Smooth muscle cell (in vitro differentiated cells): Measurements from ENCODE around the gene RHBDD1. TPM values are rescaled to one million over a fixed set of nuclear protein-coding genes. Genes with fewer than 3 reads are reported as not detected.

ENCODE experiments used
- DNase-seq: peaks from one replicate; lab custom pipeline; 2025; ENCODE audit not compliant: unreplicated experiment; lab: John Stamatoyannopoulos, UW
- H2AFZ ChIP-seq: fragments of 200-600 bp; sonication (generic); 2 replicates; pipeline ENCODE4 v1.6.0; 2016; ENCODE audit warnings: antibody characterized with exemption, low read depth, mild to moderate bottlenecking
- H3F3A ChIP-seq: fragments of 200-600 bp; sonication (generic); 2 replicates; pipeline ENCODE4 v1.6.0; 2017; ENCODE audit warnings: antibody characterized with exemption, low read depth
- H3K27ac ChIP-seq: fragments of 200-600 bp; sonication (generic); 2 replicates; pipeline ENCODE4 v1.5.1; 2016; ENCODE audit warnings: low read depth, mild to moderate bottlenecking
- H3K27me3 ChIP-seq: fragments of 200-600 bp; sonication (generic); 2 replicates; pipeline ENCODE4 v1.6.1; 2016; ENCODE audit warnings: low read depth, mild to moderate bottlenecking
- H3K36me3 ChIP-seq: fragments of 200-600 bp; sonication (generic); 2 replicates; pipeline ENCODE4 v1.5.1; 2016; ENCODE audit warnings: low read depth
- H3K4me1 ChIP-seq: fragments of 200-600 bp; sonication (generic); 2 replicates; pipeline ENCODE4 v1.5.1; 2016; ENCODE audit warnings: low read depth
- H3K4me2 ChIP-seq: fragments of 200-600 bp; sonication (generic); 2 replicates; pipeline ENCODE4 v1.6.0; 2016; ENCODE audit warnings: mild to moderate bottlenecking
- H3K4me3 ChIP-seq: fragments of 200-600 bp; sonication (generic); 2 replicates; pipeline ENCODE4 v1.5.1; 2016; ENCODE audit warnings: mild to moderate bottlenecking
- H3K79me2 ChIP-seq: fragments of 200-600 bp; sonication (generic); 2 replicates; pipeline ENCODE4 v1.6.0; 2016; ENCODE audit warnings: low read depth, mild to moderate bottlenecking
- H3K9ac ChIP-seq: fragments of 200-600 bp; sonication (generic); 2 replicates; pipeline ENCODE4 v1.6.0; 2016; ENCODE audit warnings: low read depth
- H3K9me3 ChIP-seq: fragments of 200-600 bp; sonication (generic); replicated peaks from 2 replicates; pipeline ENCODE4 v1.5.1; 2016; ENCODE audit warnings: low read depth
- H4K20me1 ChIP-seq: fragments of 200-600 bp; sonication (generic); 2 replicates; pipeline ENCODE4 v1.6.0; 2016; ENCODE audit warnings: low read depth
- CTCF ChIP-seq: fragments of 200-600 bp; sonication (generic); IDR thresholded peaks from 2 replicates; pipeline ENCODE4 v1.5.1; 2017; ENCODE audit warnings: borderline replicate concordance, mild to moderate bottlenecking, antibody characterized with exemption; ENCODE audit not compliant: insufficient read depth, poor library complexity, severe bottlenecking
- WGBS: methylation state at CpG from one replicate; pipeline ENCODE4 v1.1.7; 2016; ENCODE audit warnings: low lambda C conversion rate; 5-methylcytosine and 5-hydroxymethylcytosine counted together
- polyA plus RNA-seq: library from polyadenylated mRNA; unstranded; fragments of >200 nt; fragmentation: Nextera tagmentation; extraction: Ambion mirVana; gene quantifications from 2 replicates; pipeline ENCODE4 v1.2.1, GENCODE V29; 2016
- total RNA-seq: library from RNA; depleted of rRNA; stranded (reverse); fragments of >200 nt; gene quantifications from 2 replicates; pipeline ENCODE4 v1.2.3, GENCODE V29; 2014

The RHBDD1 gene
- total and polyA plus RNA-seq, 2 experiments from 2014 or later, result 11.3 to 20.7 TPM

GRCh38 chr2:226943862-226944620, 108.2 kb downstream of the RHBDD1 start:
- Histone ChIP-seq H3K27ac (no peak overlapping the region), H3K4me3 (no peak overlapping the region), H3K4me1 (no peaks in the 10 kb centered on the region), H2AFZ (no peak overlapping the region), H4K20me1 (no peaks in the 10 kb centered on the region), H3K4me2 (no peak overlapping the region), H3K9me3 (no peaks in the 10 kb centered on the region), H3K36me3 (no peaks in the 10 kb centered on the region), H3K27me3 (no peaks in the 10 kb centered on the region), H3K79me2 (no peaks in the 10 kb centered on the region), H3F3A (no peaks in the 10 kb centered on the region), H3K9ac (no peak overlapping the region)
- DNase-seq, result no peak
- no peak for TF ChIP-seq CTCF
- 89% methylated on average over 9 of the region's 9 CpGs for WGBS

- H3K9me3 ChIP-seq, result no peaks in the 10 kb centered on the region
- no peaks in the 10 kb centered on the region for H3K27me3 ChIP-seq
- no peak overlapping the region for H3K27ac ChIP-seq
- TF ChIP-seq CTCF, result no peak
- no peaks in the 10 kb centered on the region for H3K4me1 ChIP-seq
- 93% methylated on average over 3 of the region's 3 CpGs for WGBS
- DNase-seq, result no peak
- H2AFZ ChIP-seq, result no peak overlapping the region
- H3F3A ChIP-seq, result no peaks in the 10 kb centered on the region
- no peaks in the 10 kb centered on the region for H4K20me1 ChIP-seq
- no peaks in the 10 kb centered on the region for H3K79me2 ChIP-seq
- no peak overlapping the region for H3K9ac ChIP-seq
- no peaks in the 10 kb centered on the region for H3K36me3 ChIP-seq
- H3K4me2 ChIP-seq, result no peak overlapping the region
- H3K4me3 ChIP-seq, result no peak overlapping the region
Observed at GRCh38 chr2:226953206-226953605, 117.4 kb downstream of the RHBDD1 start.

- no peaks in the 10 kb centered on the region for H4K20me1 ChIP-seq
- H2AFZ ChIP-seq, result no peak overlapping the region
- no peaks in the 10 kb centered on the region for H3K9me3 ChIP-seq
- no peak overlapping the region for H3K9ac ChIP-seq
- H3K36me3 ChIP-seq, result no peaks in the 10 kb centered on the region
- no peaks in the 10 kb centered on the region for H3K4me1 ChIP-seq
- H3K4me3 ChIP-seq, result no peak overlapping the region
- no peak overlapping the region for H3K4me2 ChIP-seq
- no peak for DNase-seq
- no peaks in the 10 kb centered on the region for H3F3A ChIP-seq
- no peak for TF ChIP-seq CTCF
- H3K27ac ChIP-seq, result no peak overlapping the region
- H3K79me2 ChIP-seq, result no peaks in the 10 kb centered on the region
- WGBS, result 95% methylated on average over 6 of the region's 6 CpGs
- H3K27me3 ChIP-seq, result no peaks in the 10 kb centered on the region
Observed at GRCh38 chr2:226953826-226954225, 118.0 kb downstream of the RHBDD1 start.

- Histone ChIP-seq H3K4me1 (no peaks in the 10 kb centered on the region), H4K20me1 (no peaks in the 10 kb centered on the region), H3F3A (no peaks in the 10 kb centered on the region), H3K27ac (no peak overlapping the region), H3K27me3 (no peaks in the 10 kb centered on the region), H3K4me3 (no peak overlapping the region), H2AFZ (no peak overlapping the region), H3K4me2 (no peak overlapping the region), H3K79me2 (no peaks in the 10 kb centered on the region), H3K9ac (no peak overlapping the region), H3K9me3 (no peaks in the 10 kb centered on the region), H3K36me3 (peaks cover 7% of the 10 kb centered on the region)
- DNase-seq, result no peak
- 23% methylated on average over 1 of the region's 1 CpG for whole genome bisulfite sequencing
- TF ChIP-seq CTCF, result no peak
Observed at GRCh38 chr2:226956659-226957058, 120.8 kb downstream of the RHBDD1 start.
